HEK293 (cell line): Measurements from ENCODE around the gene SH3D19.

Experiments
- CTCF ChIA-PET: fragments of 350-600 bp; formaldehyde crosslinking; extraction: SDS; loops from one replicate; lab custom pipeline; 2021; ENCODE audit warnings: antibody characterized with exemption; lab: Yijun Ruan, JAX
- POLR2A ChIA-PET: fragments of 300-600 bp; formaldehyde crosslinking; extraction: SDS; loops from one replicate; lab custom pipeline; 2020; ENCODE audit warnings: antibody characterized with exemption, inconsistent platforms; lab: Yijun Ruan, JAX
- H3K27ac ChIP-seq: fragments of 200-500 bp; sonication (Bioruptor generic); 2 replicates; pipeline ENCODE4 v1.5.1; 2014; ENCODE audit warnings: low read depth, low read length, control low read depth, inconsistent platforms; ENCODE audit errors: extremely low read depth
- H3K36me3 ChIP-seq, 2 experiments: fragments of 200-500 bp in 1 of 2; sonication (Bioruptor generic) in 1 of 2; 1 replicate in 1 of 2; 2 replicates in 1 of 2; pipeline ENCODE4 v1.5.1; 2014 to 2017; ENCODE audit warnings: inconsistent platforms in 2 of 2, low read length in 2 of 2; ENCODE audit not compliant: control insufficient read depth in 2 of 2, insufficient read depth in 1 of 2
- H3K4me1 ChIP-seq: fragments of 200-500 bp; sonication (Bioruptor generic); 2 replicates; pipeline ENCODE4 v1.5.1; 2014; ENCODE audit warnings: mild to moderate bottlenecking, low read length, inconsistent platforms; ENCODE audit not compliant: control insufficient read depth, insufficient read depth
- H3K4me3 ChIP-seq: 2 replicates; pipeline ENCODE4 v1.5.1; 2011; ENCODE audit warnings: low read depth, mild to moderate bottlenecking, control low read depth, low read length, moderate library complexity
- H3K9me3 ChIP-seq: fragments of 200-500 bp; sonication (Bioruptor generic); 2 replicates; pipeline ENCODE4 v1.5.1; 2014; ENCODE audit warnings: low read depth, low read length, inconsistent platforms; ENCODE audit not compliant: control insufficient read depth, insufficient read depth
- MEIS1 ChIP-seq: sonication (generic); formaldehyde crosslinking; IDR thresholded peaks from 2 replicates; pipeline ENCODE4 v1.8.1; 2022; ENCODE audit warnings: missing genetic modification reagents, mild to moderate bottlenecking, borderline replicate concordance
- PRDM2 ChIP-seq: fragments of 450-650 bp; formaldehyde crosslinking; IDR thresholded peaks from 2 replicates; pipeline ENCODE4 v1.5.1; 2016; ENCODE audit warnings: missing biosample characterization, missing genetic modification characterization, borderline replicate concordance
- SALL2 ChIP-seq: fragments of 450-650 bp; formaldehyde crosslinking; IDR thresholded peaks from 2 replicates; pipeline ENCODE4 v1.5.0; 2017; ENCODE audit warnings: missing biosample characterization, mild to moderate bottlenecking, missing genetic modification characterization, borderline replicate concordance
- WT1 ChIP-seq: fragments of 450-650 bp; formaldehyde crosslinking; IDR thresholded peaks from 2 replicates; pipeline ENCODE4 v1.5.1; 2016; ENCODE audit warnings: missing biosample characterization, missing genetic modification characterization
- ZFP41 ChIP-seq: fragments of 450-650 bp; formaldehyde crosslinking; IDR thresholded peaks from 2 replicates; pipeline ENCODE4 v1.5.1; 2016; ENCODE audit warnings: missing biosample characterization, missing genetic modification characterization, borderline replicate concordance
- ZNF121 ChIP-seq: fragments of 450-650 bp; formaldehyde crosslinking; IDR thresholded peaks from 2 replicates; pipeline ENCODE4 v1.5.1; 2016; ENCODE audit warnings: missing biosample characterization, missing genetic modification characterization
- ZNF155 ChIP-seq: fragments of 450-650 bp; formaldehyde crosslinking; IDR thresholded peaks from 2 replicates; pipeline ENCODE4 v1.5.1; 2016; ENCODE audit warnings: missing biosample characterization, missing genetic modification characterization
- ZNF354C ChIP-seq: fragments of 450-650 bp; formaldehyde crosslinking; IDR thresholded peaks from 2 replicates; pipeline ENCODE4 v1.5.1; 2016; ENCODE audit warnings: missing biosample characterization, missing genetic modification characterization, low read depth, borderline replicate concordance
- ZNF571 ChIP-seq: fragments of 450-650 bp; formaldehyde crosslinking; IDR thresholded peaks from 2 replicates; pipeline ENCODE4 v1.5.0; 2017; ENCODE audit warnings: missing biosample characterization, missing genetic modification characterization
- ZNF585B ChIP-seq: fragments of 450-650 bp; formaldehyde crosslinking; IDR thresholded peaks from 2 replicates; pipeline ENCODE4 v1.5.1; 2016; ENCODE audit warnings: missing biosample characterization, missing genetic modification characterization
- ZNF596 ChIP-seq: fragments of 450-650 bp; IDR thresholded peaks from 2 replicates; pipeline ENCODE4 v1.5.0; 2018; ENCODE audit warnings: missing biosample characterization, mild to moderate bottlenecking, missing genetic modification characterization, moderate library complexity
- ZNF629 ChIP-seq: fragments of 450-650 bp; formaldehyde crosslinking; IDR thresholded peaks from 2 replicates; pipeline ENCODE4 v1.5.1; 2017; ENCODE audit warnings: missing biosample characterization, missing genetic modification characterization
- ZNF645 ChIP-seq: fragments of 450-650 bp; formaldehyde crosslinking; IDR thresholded peaks from 2 replicates; pipeline ENCODE4; 2016; ENCODE audit warnings: missing biosample characterization, missing genetic modification characterization
- ZNF76 ChIP-seq: fragments of 450-650 bp; formaldehyde crosslinking; IDR thresholded peaks from 2 replicates; pipeline ENCODE4; 2016; ENCODE audit warnings: low read depth, missing biosample characterization, missing genetic modification characterization, borderline replicate concordance
- TF ChIP-seq, protein P1 (sequence below): fragments of 450-650 bp; formaldehyde crosslinking; IDR thresholded peaks from 2 replicates; pipeline ENCODE4 v1.5.1; 2017; ENCODE audit warnings: missing biosample characterization, mild to moderate bottlenecking, missing genetic modification characterization, moderate library complexity
- TF ChIP-seq, protein P2 (sequence below): fragments of 450-650 bp; formaldehyde crosslinking; IDR thresholded peaks from 2 replicates; pipeline ENCODE4 v1.5.1; 2016; ENCODE audit warnings: missing biosample characterization, missing genetic modification characterization

SH3D19 gene

DNA sequence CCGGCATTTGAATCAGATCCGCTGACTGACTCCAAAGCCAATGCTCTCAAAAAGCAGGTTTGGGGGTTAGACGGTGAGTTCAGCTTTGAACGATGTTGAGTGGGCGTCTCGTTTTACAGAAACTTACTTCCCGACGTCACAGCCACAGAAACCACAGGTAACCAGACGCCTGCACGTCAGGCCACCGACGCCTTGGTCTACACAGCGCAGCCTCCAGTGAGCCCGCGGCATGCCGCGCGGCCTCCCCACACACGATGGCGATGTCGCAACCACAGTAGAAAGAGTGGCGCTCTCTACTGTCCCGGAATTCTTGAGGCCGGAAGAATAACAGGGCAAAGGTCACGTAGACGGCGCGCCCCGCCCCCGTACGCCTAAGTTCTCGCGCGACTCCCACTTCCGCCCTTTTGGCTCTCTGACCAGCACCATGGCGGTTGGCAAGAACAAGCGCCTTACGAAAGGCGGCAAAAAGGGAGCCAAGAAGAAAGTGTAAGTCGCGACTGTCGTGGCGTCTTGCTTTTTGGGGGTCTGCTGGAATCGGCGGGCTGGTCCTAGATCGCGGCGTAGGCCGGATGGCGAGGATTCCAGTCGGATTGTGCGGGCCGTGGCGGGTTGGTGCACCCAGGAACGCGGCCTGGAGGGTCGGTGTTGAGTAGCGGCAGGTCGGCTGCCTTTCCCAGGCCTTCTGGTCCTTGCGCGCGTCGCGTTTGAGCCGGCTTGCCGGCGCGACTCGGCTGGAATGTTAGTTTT lies 226.0 kb downstream of the SH3D19 start, which contains the start of gene RPS3A (continued):
- TF ChIP-seq PRDM2 (tag by site-specific recombination) (no peak), ZNF571 (no peak), ZNF596 (tag by site-specific recombination) (no peak)

DNA sequence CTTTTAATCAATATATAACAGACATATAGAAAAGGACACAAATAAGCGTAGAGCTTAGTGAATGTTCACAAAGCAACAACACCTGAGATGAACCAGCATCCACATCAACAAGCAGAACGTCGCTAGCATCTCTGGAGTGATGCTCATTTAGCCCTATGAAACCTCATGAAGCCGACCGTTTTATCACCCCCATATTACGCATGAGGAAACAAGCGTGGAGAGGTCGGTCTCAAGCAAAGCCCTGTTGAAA lies 226.5 kb downstream of the SH3D19 start:
- TF ChIP-seq SALL2 (tag by site-specific recombination) = no peak
- TF ChIP-seq, protein P1, sequence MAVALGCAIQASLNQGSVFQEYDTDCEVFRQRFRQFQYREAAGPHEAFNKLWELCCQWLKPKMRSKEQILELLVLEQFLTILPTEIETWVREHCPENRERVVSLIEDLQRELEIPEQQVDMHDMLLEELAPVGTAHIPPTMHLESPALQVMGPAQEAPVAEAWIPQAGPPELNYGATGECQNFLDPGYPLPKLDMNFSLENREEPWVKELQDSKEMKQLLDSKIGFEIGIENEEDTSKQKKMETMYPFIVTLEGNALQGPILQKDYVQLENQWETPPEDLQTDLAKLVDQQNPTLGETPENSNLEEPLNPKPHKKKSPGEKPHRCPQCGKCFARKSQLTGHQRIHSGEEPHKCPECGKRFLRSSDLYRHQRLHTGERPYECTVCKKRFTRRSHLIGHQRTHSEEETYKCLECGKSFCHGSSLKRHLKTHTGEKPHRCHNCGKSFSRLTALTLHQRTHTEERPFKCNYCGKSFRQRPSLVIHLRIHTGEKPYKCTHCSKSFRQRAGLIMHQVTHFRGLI (tag by site-specific recombination) = no peak
- peak; percentile 43; the same call in 1 of the 2 replicates for TF ChIP-seq ZNF585B (tag by site-specific recombination)
- TF ChIP-seq ZNF629 = no peak
- TF ChIP-seq WT1 (tag by site-specific recombination) = no peak
- TF ChIP-seq ZNF121 (tag by site-specific recombination) = 0 out of 2 replicates have a peak, but pooled peaks have one; percentile 3
- no peak for TF ChIP-seq MEIS1 (CRISPR knock-in tag)
- TF ChIP-seq, protein P2, sequence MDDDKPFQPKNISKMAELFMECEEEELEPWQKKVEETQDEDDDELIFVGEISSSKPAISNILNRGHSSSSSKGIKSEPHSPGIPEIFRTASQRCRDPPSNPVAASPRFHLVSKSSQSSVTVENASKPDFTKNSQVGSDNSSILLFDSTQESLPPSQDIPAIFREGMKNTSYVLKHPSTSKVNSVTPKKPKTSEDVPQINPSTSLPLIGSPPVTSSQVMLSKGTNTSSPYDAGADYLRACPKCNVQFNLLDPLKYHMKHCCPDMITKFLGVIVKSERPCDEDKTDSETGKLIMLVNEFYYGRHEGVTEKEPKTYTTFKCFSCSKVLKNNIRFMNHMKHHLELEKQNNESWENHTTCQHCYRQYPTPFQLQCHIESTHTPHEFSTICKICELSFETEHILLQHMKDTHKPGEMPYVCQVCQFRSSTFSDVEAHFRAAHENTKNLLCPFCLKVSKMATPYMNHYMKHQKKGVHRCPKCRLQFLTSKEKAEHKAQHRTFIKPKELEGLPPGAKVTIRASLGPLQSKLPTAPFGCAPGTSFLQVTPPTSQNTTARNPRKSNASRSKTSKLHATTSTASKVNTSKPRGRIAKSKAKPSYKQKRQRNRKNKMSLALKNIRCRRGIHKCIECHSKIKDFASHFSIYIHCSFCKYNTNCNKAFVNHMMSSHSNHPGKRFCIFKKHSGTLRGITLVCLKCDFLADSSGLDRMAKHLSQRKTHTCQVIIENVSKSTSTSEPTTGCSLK (tag by site-specific recombination) = no peak
- no peaks in the 10 kb centered on the region for H3K4me1 ChIP-seq
- ChIA-PET CTCF (interaction anchor here (0.6 to 1.0 kb wide), 3 partner anchors 9 to 189 kb away, joined by 3 read pairs; no protein-coding TSS in a partner anchor), POLR2A (no interaction called here)
- H3K4me3 ChIP-seq = peak overlapping the region; percentile 43
- H3K27ac ChIP-seq = no peak overlapping the region; the same call in 1 of the 2 replicates
- peaks cover 8 to 42% of the 10 kb centered on the region in 2 experiments for H3K36me3 ChIP-seq
- no peaks in the 10 kb centered on the region for H3K9me3 ChIP-seq

DNA sequence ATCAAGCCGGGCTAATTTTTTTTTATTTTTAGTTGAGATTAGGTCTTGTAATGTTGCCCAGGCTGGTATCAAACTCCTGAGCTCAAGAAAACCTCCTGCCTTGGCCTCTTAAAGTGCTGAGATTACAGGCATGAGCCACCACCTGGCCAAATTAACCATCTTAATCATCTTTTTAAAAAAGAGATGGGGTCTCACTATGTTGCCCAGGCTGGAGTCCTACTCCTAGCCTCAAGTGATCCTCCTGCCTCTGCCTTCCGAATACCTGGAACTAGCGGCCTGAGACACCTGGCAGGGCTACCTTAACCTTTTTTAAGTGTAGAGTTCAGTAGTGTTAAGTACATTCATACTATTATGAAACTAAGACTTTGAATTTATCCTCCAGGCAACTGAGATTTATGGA lies 227.6 kb downstream of the SH3D19 start:
- ChIA-PET CTCF (no interaction called here), POLR2A (no interaction called here)
- TF ChIP-seq ZNF76 (tag by site-specific recombination) (no peak), ZNF121 (tag by site-specific recombination) (0 out of 2 replicates have a peak, but pooled peaks have one; percentile 23), ZNF354C (tag by site-specific recombination) (no peak), ZNF645 (tag by site-specific recombination) (no peak), ZNF155 (tag by site-specific recombination) (no peak), ZFP41 (no peak)
- Histone ChIP-seq H3K36me3 (peaks cover 0 to 30% of the 10 kb centered on the region in 2 experiments; a peak in 2 of 3 replicates), H3K9me3 (no peaks in the 10 kb centered on the region), H3K27ac (no peak overlapping the region), H3K4me1 (no peaks in the 10 kb centered on the region), H3K4me3 (no peak overlapping the region)
